Panc1 (cell line): ENCODE data around the gene PIGL. TPM values are rescaled to one million over a fixed set of nuclear protein-coding genes. Genes with fewer than 3 reads are reported as not detected.
"Not testable (repeated sequence)": the region's sequence is repeated elsewhere in the genome, so short reads cannot be mapped to it uniquely, and the experiment has no call there.

Source experiments
- ATAC-seq: fragments of 200-7000 bp; cut with Tn5 transposase; 2 replicates; pipeline ENCODE4 v1.9.1; 2020; ENCODE audit warnings: mild to moderate bottlenecking, moderate library complexity
- BruUV-seq: library from RNA; stranded (reverse); fragments of 400-500 nt; replicated peaks from 2 replicates; lab custom pipeline; 2021; lab: Mats Ljungman, UMichigan
- CTCF ChIA-PET: fragments of 300-600 bp; sonication (Branson Sonifier 250); formaldehyde crosslinking; loops from one replicate; lab custom pipeline; 2022; ENCODE audit warnings: antibody characterized with exemption; lab: Charles Lee
- POLR2A ChIA-PET: fragments of 300-600 bp; sonication (Branson Sonifier 250); formaldehyde crosslinking; loops from one replicate; lab custom pipeline; 2022; ENCODE audit warnings: antibody characterized with exemption; lab: Charles Lee
- DNase-seq: peaks from one replicate; pipeline ENCODE4 v3.0.0-alpha.2; 2010; ENCODE audit warnings: low read depth, low spot score
- H3K27ac ChIP-seq: 2 replicates; pipeline ENCODE4 v1.5.1; 2011; ENCODE audit warnings: mild to moderate bottlenecking, low read length, inconsistent platforms
- H3K27me3 ChIP-seq: fragments of 200-500 bp; sonication (Bioruptor generic); 2 replicates; pipeline ENCODE4 v1.6.0; 2014; ENCODE audit warnings: low read length, inconsistent platforms; ENCODE audit not compliant: control insufficient read depth, insufficient read depth
- H3K36me3 ChIP-seq: fragments of 200-500 bp; sonication (Bioruptor generic); 2 replicates; pipeline ENCODE4 v1.5.1; 2014; ENCODE audit warnings: inconsistent platforms, mild to moderate bottlenecking, low read length, moderate library complexity; ENCODE audit not compliant: control insufficient read depth, insufficient read depth
- H3K4me1 ChIP-seq: 2 replicates; pipeline ENCODE4 v1.5.1; 2011; ENCODE audit warnings: inconsistent platforms, mild to moderate bottlenecking, low read length, moderate library complexity; ENCODE audit not compliant: control insufficient read depth, insufficient read depth
- H3K4me3 ChIP-seq, 2 experiments: 2 replicates each; pipeline ENCODE4 v1.5.1; 2011 to 2012; ENCODE audit warnings: low read depth in 2 of 2, low read length in 2 of 2, mild to moderate bottlenecking in 2 of 2, inconsistent platforms in 1 of 2, moderate library complexity in 1 of 2
- H3K9me3 ChIP-seq: fragments of 200-500 bp; sonication (Bioruptor generic); 2 replicates; pipeline ENCODE4 v1.5.1; 2014; ENCODE audit warnings: low read depth, mild to moderate bottlenecking, inconsistent platforms, low read length, moderate library complexity; ENCODE audit not compliant: control insufficient read depth, insufficient read depth
- CTCF ChIP-seq: fragments of 450-650 bp; IDR thresholded peaks from 2 replicates; pipeline ENCODE4 v1.5.1; 2017; ENCODE audit warnings: mild to moderate bottlenecking
- POLR2AphosphoS5 ChIP-seq: IDR thresholded peaks from 2 replicates; pipeline ENCODE4 v1.6.1; 2012; ENCODE audit warnings: mild to moderate bottlenecking, low read depth, low read length, moderate library complexity
- REST ChIP-seq, 2 experiments: IDR thresholded peaks; 2 replicates each; pipeline ENCODE4 v1.6.1; 2011 to 2012; ENCODE audit warnings: low read depth in 2 of 2, control low read depth in 1 of 2, low read length in 1 of 2, mild to moderate bottlenecking in 1 of 2, moderate library complexity in 1 of 2; ENCODE audit not compliant: insufficient read depth in 1 of 2
- SIN3A ChIP-seq: IDR thresholded peaks from 2 replicates; pipeline ENCODE4 v1.6.1; 2012; ENCODE audit warnings: low read depth, mild to moderate bottlenecking, low read length, moderate library complexity, borderline replicate concordance; ENCODE audit not compliant: insufficient read depth
- TCF7L2 ChIP-seq: IDR thresholded peaks from 2 replicates; pipeline ENCODE4 v1.6.1; 2011; ENCODE audit warnings: mild to moderate bottlenecking, low read depth, low read length, inconsistent platforms
- in situ Hi-C: cut with HindIII; loops from 2 replicates; pipeline ENCODE4 v1.10.0; 2016; ENCODE audit warnings: low sequenced_read_pairs, low pct_unique_long_range_greater_than_20kb
- intact Hi-C: fragments of 100-400 bp; cut with micrococcal nuclease; formaldehyde crosslinking; loops from one replicate; pipeline ENCODE4 v1.10.0; 2022; ENCODE audit not compliant: unreplicated experiment
- total RNA-seq: library from RNA; stranded (reverse); gene quantifications from one replicate; pipeline ENCODE4 v1.2.1, GENCODE V29; 2021; ENCODE audit not compliant: unreplicated experiment

The PIGL gene
- total RNA-seq, 1 experiment from 2014 or later, result 14.8 TPM

GRCh38 chr17:16191604-16192003, 25.4 kb upstream of the PIGL start:
- Histone ChIP-seq H3K9me3 (no peaks in the 10 kb centered on the region), H3K27me3 (no peaks in the 10 kb centered on the region), H3K27ac (no peak overlapping the region), H3K4me3 (no peak overlapping the region), H3K36me3 (peaks cover 4% of the 10 kb centered on the region; the same call in 1 of the 2 replicates), H3K4me1 (no peaks in the 10 kb centered on the region)
- TF ChIP-seq REST (IDR thresholded peaks at IDR 0.05; ENCODE audit: insufficient read depth in 1 of 2, low read depth in 2 of 2, low read length in 1 of 2) (no peak), SIN3A (no peak), TCF7L2 (no peak), POLR2AphosphoS5 (no peak), CTCF (no peak)
- ChIA-PET POLR2A (no interaction called here), CTCF (no interaction called here)
- in situ Hi-C loops, result no loop called here
- DNase-seq, result no peak
- intact Hi-C loops, result no loop called here
- BruUV-seq, result no TSS peak
- ATAC-seq, result no peak

GRCh38 chr17:16194307-16194835, 22.6 kb upstream of the PIGL start:
- DNase-seq, BruUV-seq, ATAC-seq, in situ Hi-C loops, H3K4me1 ChIP-seq, H3K27me3 ChIP-seq, H3K4me3 ChIP-seq, intact Hi-C loops, H3K9me3 ChIP-seq, POLR2A ChIA-PET, H3K36me3 ChIP-seq, H3K27ac ChIP-seq: not testable (repeated sequence)
- CTCF ChIA-PET, result interaction anchor here (0.6 kb wide), 1 partner anchor 33 kb away, joined by 5 read pairs; no protein-coding TSS in a partner anchor

- no TSS peak for BruUV-seq
- Histone ChIP-seq H3K9me3 (no peaks in the 10 kb centered on the region), H3K27ac (no peak overlapping the region), H3K4me1 (no peaks in the 10 kb centered on the region; the same call in 1 of the 2 replicates), H3K4me3 (no peak overlapping the region), H3K36me3 (no peaks in the 10 kb centered on the region; the same call in 1 of the 2 replicates), H3K27me3 (no peaks in the 10 kb centered on the region)
- ChIA-PET CTCF (no interaction called here), POLR2A (no interaction called here)
- no peak for ATAC-seq
- TF ChIP-seq POLR2AphosphoS5 (no peak), CTCF (no peak), SIN3A (no peak), REST (IDR thresholded peaks at IDR 0.05; ENCODE audit: insufficient read depth in 1 of 2, low read depth in 2 of 2, low read length in 1 of 2) (no peak), TCF7L2 (no peak)
- DNase-seq, result no peak
- in situ Hi-C loops, result no loop called here
- intact Hi-C loops, result no loop called here
Observed at GRCh38 chr17:16197276-16197675, 19.7 kb upstream of the PIGL start.
